ENCODE data around the gene PARD6G. TPM values are rescaled to one million over a fixed set of nuclear protein-coding genes. Genes with fewer than 3 reads are reported as not detected.

The PARD6G gene
- total RNA-seq, 1 donor from 2014 or later: 29.6 TPM

DNA sequence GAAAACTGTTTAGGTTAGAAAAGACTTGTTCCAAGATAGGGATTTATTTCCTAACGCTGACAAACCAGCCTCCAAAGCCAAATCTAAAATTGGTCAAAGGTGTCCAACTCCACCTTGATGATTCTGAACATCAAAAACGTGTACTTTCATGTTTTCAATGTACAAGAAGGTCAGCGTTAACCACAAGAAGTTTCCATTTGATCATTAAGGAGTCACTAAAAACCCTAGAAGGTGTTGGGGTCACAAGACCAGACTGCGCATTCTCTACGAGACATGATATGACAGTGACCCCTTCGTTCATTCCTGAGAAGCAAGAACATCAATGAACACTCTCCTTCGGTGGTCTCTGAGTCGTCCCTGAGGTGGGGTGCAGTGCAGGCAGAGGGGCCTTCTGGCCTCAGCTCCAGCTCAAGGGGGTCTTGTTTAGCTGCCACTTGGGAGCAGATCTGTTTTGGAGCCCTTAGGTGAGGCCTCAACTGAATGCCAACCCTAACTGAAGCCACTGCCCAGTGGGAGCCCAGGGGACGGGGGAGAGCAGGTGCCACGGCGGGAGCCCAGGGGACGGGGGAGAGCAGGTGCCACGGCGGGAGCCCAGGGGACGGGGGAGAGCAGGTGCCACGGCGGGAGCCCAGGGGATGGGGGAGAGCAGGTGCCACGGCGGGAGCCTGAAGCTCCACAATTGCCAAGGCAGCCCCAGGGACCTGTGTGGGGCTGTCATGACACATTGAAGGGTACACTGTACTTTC, 55.2 kb downstream of the PARD6G start:
- no peak for FAIRE-seq
- Mint-ChIP-seq H3K36me3 (ENCODE audit: low read depth, unreplicated experiment) (peaks cover 11% of the 10 kb centered on the region), H3K9me3 (ENCODE audit: unreplicated experiment) (no peaks in the 10 kb centered on the region), H3K4me1 (ENCODE audit: low read depth, unreplicated experiment) (peaks cover 17% of the 10 kb centered on the region), H3K27ac (ENCODE audit: unreplicated experiment) (no peak overlapping the region), H3K27me3 (ENCODE audit: low read depth, unreplicated experiment) (no peaks in the 10 kb centered on the region), H3K4me3 (ENCODE audit: unreplicated experiment) (no peak overlapping the region)
- Histone ChIP-seq H3K27ac (ENCODE audit: low read depth, low read length) (no peak overlapping the region), H3K27me3 (ENCODE audit: insufficient read depth, low read length) (no peaks in the 10 kb centered on the region), H3K4me3 (ENCODE audit: insufficient read depth, low read depth, low read length) (no peak overlapping the region), H3K79me2 (ENCODE audit: insufficient read depth, low read length) (no peaks in the 10 kb centered on the region), H4K20me1 (ENCODE audit: insufficient read depth, low read length) (no peaks in the 10 kb centered on the region), H3K9me3 (ENCODE audit: insufficient read depth, low read depth, low read length) (no peaks in the 10 kb centered on the region), H3K36me3 (ENCODE audit: insufficient read depth, low read length) (no peaks in the 10 kb centered on the region), H2AFZ (ENCODE audit: low read depth, low read length) (no peak overlapping the region), H3K9ac (ENCODE audit: low read length) (no peak overlapping the region), H3K4me2 (ENCODE audit: low read length) (no peak overlapping the region), H3K4me1 (ENCODE audit: insufficient read depth, low read length) (peaks cover 11% of the 10 kb centered on the region)
- TF ChIP-seq, protein P1, sequence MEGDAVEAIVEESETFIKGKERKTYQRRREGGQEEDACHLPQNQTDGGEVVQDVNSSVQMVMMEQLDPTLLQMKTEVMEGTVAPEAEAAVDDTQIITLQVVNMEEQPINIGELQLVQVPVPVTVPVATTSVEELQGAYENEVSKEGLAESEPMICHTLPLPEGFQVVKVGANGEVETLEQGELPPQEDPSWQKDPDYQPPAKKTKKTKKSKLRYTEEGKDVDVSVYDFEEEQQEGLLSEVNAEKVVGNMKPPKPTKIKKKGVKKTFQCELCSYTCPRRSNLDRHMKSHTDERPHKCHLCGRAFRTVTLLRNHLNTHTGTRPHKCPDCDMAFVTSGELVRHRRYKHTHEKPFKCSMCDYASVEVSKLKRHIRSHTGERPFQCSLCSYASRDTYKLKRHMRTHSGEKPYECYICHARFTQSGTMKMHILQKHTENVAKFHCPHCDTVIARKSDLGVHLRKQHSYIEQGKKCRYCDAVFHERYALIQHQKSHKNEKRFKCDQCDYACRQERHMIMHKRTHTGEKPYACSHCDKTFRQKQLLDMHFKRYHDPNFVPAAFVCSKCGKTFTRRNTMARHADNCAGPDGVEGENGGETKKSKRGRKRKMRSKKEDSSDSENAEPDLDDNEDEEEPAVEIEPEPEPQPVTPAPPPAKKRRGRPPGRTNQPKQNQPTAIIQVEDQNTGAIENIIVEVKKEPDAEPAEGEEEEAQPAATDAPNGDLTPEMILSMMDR (IDR thresholded peaks at IDR 0.05; ENCODE audit: insufficient read depth, low read depth, low read length): no peak
- TF ChIP-seq EZH2 (IDR thresholded peaks at IDR 0.05; ENCODE audit: insufficient read depth, low read length): no peak
- no peak for DNase-seq (ENCODE audit: low read depth)

DNA sequence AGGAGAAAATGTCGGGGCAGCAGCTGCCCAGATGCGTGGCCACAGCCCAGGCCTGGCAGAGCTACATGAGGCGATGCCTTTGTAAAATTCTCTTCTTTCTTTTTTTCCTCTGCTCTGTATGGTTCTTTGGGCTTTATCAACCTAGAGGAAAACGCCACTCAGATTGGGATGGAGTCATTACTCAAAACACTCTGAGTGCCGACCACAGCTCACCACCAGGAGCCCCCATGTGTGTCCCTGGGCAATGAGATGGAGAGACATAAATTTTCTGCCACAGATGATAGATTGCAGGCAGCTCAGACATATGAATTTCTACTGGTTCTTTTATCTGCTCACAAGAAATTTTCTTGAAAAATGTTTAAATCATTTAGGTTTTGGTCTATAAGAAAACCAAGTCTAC, 56.0 kb downstream of the PARD6G start:
- no peaks in the 10 kb centered on the region for H3K27me3 Mint-ChIP-seq (ENCODE audit: low read depth, unreplicated experiment)
- DNase-seq (ENCODE audit: low read depth): no peak
- no peak overlapping the region for H3K4me3 Mint-ChIP-seq (ENCODE audit: unreplicated experiment)
- H3K4me1 Mint-ChIP-seq (ENCODE audit: low read depth, unreplicated experiment): peaks cover 10% of the 10 kb centered on the region
- TF ChIP-seq, protein P1 (IDR thresholded peaks at IDR 0.05; ENCODE audit: insufficient read depth, low read depth, low read length): no peak
- no peak for TF ChIP-seq EZH2 (IDR thresholded peaks at IDR 0.05; ENCODE audit: insufficient read depth, low read length)
- H2AFZ ChIP-seq (ENCODE audit: low read depth, low read length): no peak overlapping the region
- H3K36me3 ChIP-seq (ENCODE audit: insufficient read depth, low read length): no peaks in the 10 kb centered on the region
- H4K20me1 ChIP-seq (ENCODE audit: insufficient read depth, low read length): peaks cover 2% of the 10 kb centered on the region
- peaks cover 3% of the 10 kb centered on the region for H3K4me1 ChIP-seq (ENCODE audit: insufficient read depth, low read length)
- no peak overlapping the region for H3K9ac ChIP-seq (ENCODE audit: low read length)
- H3K4me3 ChIP-seq (ENCODE audit: insufficient read depth, low read depth, low read length): no peak overlapping the region
- H3K4me2 ChIP-seq (ENCODE audit: low read length): no peak overlapping the region
- H3K79me2 ChIP-seq (ENCODE audit: insufficient read depth, low read length): no peaks in the 10 kb centered on the region
- no peak overlapping the region for H3K27ac ChIP-seq (ENCODE audit: low read depth, low read length)
- H3K27me3 ChIP-seq (ENCODE audit: insufficient read depth, low read length): no peaks in the 10 kb centered on the region
- H3K36me3 Mint-ChIP-seq (ENCODE audit: low read depth, unreplicated experiment): peaks cover 11% of the 10 kb centered on the region
- no peak for FAIRE-seq
- H3K27ac Mint-ChIP-seq (ENCODE audit: unreplicated experiment): no peak overlapping the region
- no peaks in the 10 kb centered on the region for H3K9me3 Mint-ChIP-seq (ENCODE audit: unreplicated experiment)
- H3K9me3 ChIP-seq (ENCODE audit: insufficient read depth, low read depth, low read length): no peaks in the 10 kb centered on the region

DNA sequence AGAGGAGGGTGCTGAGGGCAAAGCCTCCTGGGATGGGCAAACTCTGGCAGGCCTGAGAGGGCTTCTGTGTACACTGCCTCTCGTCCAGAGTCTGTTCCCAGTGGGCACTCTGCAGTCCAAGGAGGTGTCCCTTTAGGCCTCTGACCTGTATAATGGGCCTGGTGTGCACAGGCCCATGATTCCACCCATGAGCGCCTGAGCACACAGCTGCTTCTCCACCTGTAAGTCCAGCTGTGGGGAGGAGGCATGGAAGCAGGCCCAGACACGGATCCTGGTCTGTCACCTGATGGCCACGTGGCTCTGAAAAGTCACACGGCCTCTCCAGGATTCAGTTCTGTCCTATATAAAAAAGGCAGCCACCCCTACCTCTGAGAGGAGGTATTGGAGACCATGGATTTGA, 57.0 kb downstream of the PARD6G start:
- Histone ChIP-seq H3K27me3 (ENCODE audit: insufficient read depth, low read length) (no peaks in the 10 kb centered on the region), H3K4me2 (ENCODE audit: low read length) (no peak overlapping the region), H3K79me2 (ENCODE audit: insufficient read depth, low read length) (no peaks in the 10 kb centered on the region), H3K4me1 (ENCODE audit: insufficient read depth, low read length) (no peaks in the 10 kb centered on the region), H3K36me3 (ENCODE audit: insufficient read depth, low read length) (no peaks in the 10 kb centered on the region), H3K9ac (ENCODE audit: low read length) (no peak overlapping the region), H3K9me3 (ENCODE audit: insufficient read depth, low read depth, low read length) (no peaks in the 10 kb centered on the region), H2AFZ (ENCODE audit: low read depth, low read length) (no peak overlapping the region), H3K27ac (ENCODE audit: low read depth, low read length) (no peak overlapping the region), H4K20me1 (ENCODE audit: insufficient read depth, low read length) (peaks cover 10% of the 10 kb centered on the region), H3K4me3 (ENCODE audit: insufficient read depth, low read depth, low read length) (no peak overlapping the region)
- H3K27ac Mint-ChIP-seq (ENCODE audit: unreplicated experiment): no peak overlapping the region
- no peak for FAIRE-seq
- peaks cover 7% of the 10 kb centered on the region for H3K4me1 Mint-ChIP-seq (ENCODE audit: low read depth, unreplicated experiment)
- H3K9me3 Mint-ChIP-seq (ENCODE audit: unreplicated experiment): no peaks in the 10 kb centered on the region
- TF ChIP-seq, protein P1 (IDR thresholded peaks at IDR 0.05; ENCODE audit: insufficient read depth, low read depth, low read length): no peak
- TF ChIP-seq EZH2 (IDR thresholded peaks at IDR 0.05; ENCODE audit: insufficient read depth, low read length): no peak
- no peaks in the 10 kb centered on the region for H3K27me3 Mint-ChIP-seq (ENCODE audit: low read depth, unreplicated experiment)
- no peak overlapping the region for H3K4me3 Mint-ChIP-seq (ENCODE audit: unreplicated experiment)
- DNase-seq (ENCODE audit: low read depth): no peak
- H3K36me3 Mint-ChIP-seq (ENCODE audit: low read depth, unreplicated experiment): peaks cover 11% of the 10 kb centered on the region

Measured in astrocyte (in vitro differentiated cells and primary cell).